HCT116 (cell line): ENCODE measurements around the gene WDR64. TPM values are rescaled to one million over a fixed set of nuclear protein-coding genes. Genes with fewer than 3 reads are reported as not detected.

ENCODE experiments used
- ATAC-seq: fragments of 200-7000 bp; cut with Tn5 transposase; 2 replicates; pipeline ENCODE4 v1.9.1; 2020; ENCODE audit warnings: mild to moderate bottlenecking, moderate library complexity
- BruUV-seq: library from RNA; stranded (reverse); fragments of 400-500 nt; replicated peaks from 2 replicates; lab custom pipeline; 2021; lab: Mats Ljungman, UMichigan
- CTCF ChIA-PET: fragments of 300-600 bp; sonication (Branson Sonifier 250); formaldehyde crosslinking; loops from one replicate; lab custom pipeline; 2021; ENCODE audit warnings: antibody characterized with exemption; lab: Charles Lee
- POLR2A ChIA-PET: fragments of 300-600, 350-600 bp; sonication (Branson Sonifier 250); formaldehyde crosslinking; loops from one replicate; lab custom pipeline; 2021; ENCODE audit warnings: antibody characterized with exemption; lab: Charles Lee
- RAD21 ChIA-PET, 2 experiments: fragments of 300-600 bp; sonication (Branson Sonifier 250); formaldehyde crosslinking; loops; one replicate each; lab custom pipeline; 2023; ENCODE audit warnings: low total read pairs in 2 of 2; ENCODE audit not compliant: uncharacterized antibody in 2 of 2, unreplicated experiment in 2 of 2, low non-redundant PET in 1 of 2; lab: Charles Lee
- DNase-seq: peaks from one replicate; pipeline ENCODE4 v3.0.0-alpha.2; 2010; ENCODE audit warnings: low read depth, low spot score
- H2AFZ ChIP-seq: fragments of 200-600 bp; shearing (Covaris generic), sonication (generic); 2 replicates; pipeline ENCODE4 v1.6.1; 2017; ENCODE audit warnings: low read depth, mixed run types, mixed read lengths, antibody characterized with exemption, low read length; ENCODE audit not compliant: poor library complexity, severe bottlenecking
- H3K27ac ChIP-seq: 2 replicates; pipeline ENCODE4 v1.5.1; 2012; ENCODE audit warnings: low read depth, low read length
- H3K27me3 ChIP-seq: fragments of 200-600 bp; sonication (generic); 2 replicates; pipeline ENCODE4 v1.6.1; 2016; ENCODE audit warnings: mixed run types, low read length, mixed read lengths; ENCODE audit not compliant: insufficient read depth
- H3K36me3 ChIP-seq, 2 experiments: fragments of 200-500 bp in 1 of 2; fragments of 200-600 bp in 1 of 2; sonication (Bioruptor generic) in 1 of 2; sonication (generic) in 1 of 2; 2 replicates each; pipeline versions ENCODE4 v1.5.1 to v1.6.1; 2014 to 2016; ENCODE audit warnings: low read length in 2 of 2, inconsistent platforms in 1 of 2, mixed read lengths in 1 of 2, mixed run types in 1 of 2; ENCODE audit not compliant: insufficient read depth in 2 of 2, control insufficient read depth in 1 of 2
- H3K4me1 ChIP-seq, 2 experiments: fragments of 200-600 bp in 1 of 2; sonication (generic) in 1 of 2; 2 replicates each; pipeline versions ENCODE4 v1.5.1 to v1.6.1; 2012 to 2017; ENCODE audit warnings: low read length in 2 of 2, inconsistent platforms in 1 of 2, mild to moderate bottlenecking in 1 of 2, mixed read lengths in 1 of 2, mixed run types in 1 of 2, moderate library complexity in 1 of 2; ENCODE audit not compliant: insufficient read depth in 2 of 2, control insufficient read depth in 1 of 2
- H3K4me2 ChIP-seq: fragments of 200-600 bp; sonication (generic); 2 replicates; pipeline ENCODE4 v1.6.1; 2017; ENCODE audit warnings: mixed run types, low read length, mixed read lengths
- H3K4me3 ChIP-seq, 2 experiments: fragments of 200-600 bp in 1 of 2; sonication (generic) in 1 of 2; replicated peaks in 1 of 2; 2 replicates each; pipeline ENCODE4 v1.5.1; 2011 to 2016; ENCODE audit warnings: low read length in 2 of 2, control low read depth in 1 of 2, low read depth in 1 of 2, mild to moderate bottlenecking in 1 of 2, mixed read lengths in 1 of 2, mixed run types in 1 of 2
- H3K79me2 ChIP-seq: fragments of 200-600 bp; sonication (generic); 2 replicates; pipeline ENCODE4 v1.6.1; 2017; ENCODE audit warnings: mild to moderate bottlenecking, mixed run types, low read length, moderate library complexity, mixed read lengths; ENCODE audit not compliant: insufficient read depth
- H3K9ac ChIP-seq: fragments of 200-600 bp; sonication (generic); 2 replicates; pipeline ENCODE4 v1.6.1; 2016; ENCODE audit warnings: low read length, mixed read lengths
- H3K9me2 ChIP-seq: fragments of 200-600 bp; sonication (generic), shearing (Covaris generic); 2 replicates; pipeline ENCODE4 v1.6.1; 2017; ENCODE audit warnings: mixed run types, mild to moderate bottlenecking, moderate library complexity; ENCODE audit not compliant: insufficient read depth
- H3K9me3 ChIP-seq, 2 experiments: fragments of 200-500 bp in 1 of 2; fragments of 200-600 bp in 1 of 2; sonication (Bioruptor generic) in 1 of 2; sonication (generic) in 1 of 2; 2 replicates each; pipeline ENCODE4 v1.6.1; 2014 to 2017; ENCODE audit warnings: low read length in 2 of 2, mixed read lengths in 2 of 2, inconsistent platforms in 1 of 2, low read depth in 1 of 2, mild to moderate bottlenecking in 1 of 2, mixed run types in 1 of 2, moderate library complexity in 1 of 2; ENCODE audit not compliant: control insufficient read depth in 1 of 2, insufficient read depth in 1 of 2
- H4K20me1 ChIP-seq: fragments of 200-600 bp; sonication (generic), shearing (Covaris generic); 2 replicates; pipeline ENCODE4 v1.6.1; 2017; ENCODE audit warnings: mixed run types, mild to moderate bottlenecking, moderate library complexity; ENCODE audit not compliant: insufficient read depth
- ATF3 ChIP-seq: IDR thresholded peaks from 2 replicates; pipeline ENCODE4 v1.6.1; 2012
- POLR2A ChIP-seq: IDR thresholded peaks from 2 replicates; pipeline ENCODE4 v1.7.0; 2011; ENCODE audit warnings: borderline replicate concordance; ENCODE audit not compliant: insufficient read depth, insufficient read length; ENCODE audit errors: extremely low read depth
- RAD21 ChIP-seq: IDR thresholded peaks from 2 replicates; pipeline ENCODE4 v1.6.1; 2012; ENCODE audit warnings: low read depth, mild to moderate bottlenecking
- TCF7L2 ChIP-seq: IDR thresholded peaks from 2 replicates; pipeline ENCODE4 v1.7.0; 2011; ENCODE audit warnings: borderline replicate concordance, inconsistent platforms; ENCODE audit not compliant: insufficient read depth, insufficient read length; ENCODE audit errors: extremely low read depth
- intact Hi-C: fragments of 100-400 bp; cut with micrococcal nuclease; formaldehyde crosslinking; loops from 2 replicates; pipeline ENCODE4 v1.10.0; 2022
- total RNA-seq: library from RNA; stranded (reverse); gene quantifications from one replicate; pipeline ENCODE4 v1.2.1, GENCODE V29; 2021; ENCODE audit not compliant: unreplicated experiment
- TF ChIP-seq, protein P1 (sequence below), 3 experiments: fragments of 200-600 bp in 1 of 3; sonication (generic) in 1 of 3; IDR thresholded peaks in 2 of 3; conservative IDR thresholded peaks in 1 of 3; 2 replicates each; pipeline ENCODE4 v1.5.1; 2012 to 2017; ENCODE audit warnings: low read depth in 2 of 3, low read length in 2 of 3, antibody characterized with exemption in 1 of 3, borderline replicate concordance in 1 of 3, control low read depth in 1 of 3, mild to moderate bottlenecking in 1 of 3, mixed read lengths in 1 of 3, mixed run types in 1 of 3, moderate library complexity in 1 of 3; ENCODE audit not compliant: insufficient read depth in 1 of 3

WDR64 gene
- total RNA-seq, 1 experiment from 2014 or later = not detected

GRCh38 chr1:241834733-241835377 lies 182.8 kb downstream of the WDR64 start:
- Histone ChIP-seq H3K4me2 (no peak overlapping the region), H3K27ac (no peak overlapping the region), H2AFZ (no peak overlapping the region), H3K9me2 (no peaks in the 10 kb centered on the region), H3K9me3 (no peaks in the 10 kb centered on the region), H3K36me3 (no peaks in the 10 kb centered on the region), H3K4me3 (no peak overlapping the region), H3K27me3 (no peaks in the 10 kb centered on the region), H3K79me2 (no peaks in the 10 kb centered on the region), H3K4me1 (no peaks in the 10 kb centered on the region), H4K20me1 (no peaks in the 10 kb centered on the region), H3K9ac (no peak overlapping the region)
- ChIA-PET RAD21 (no interaction called here), CTCF (interaction anchor here (1.3 kb wide), 1 partner anchor 224 kb away, joined by 10 read pairs; no protein-coding TSS in a partner anchor), POLR2A (interaction anchor here (0.6 kb wide), 1 partner anchor 224 kb away, joined by 3 read pairs; no protein-coding TSS in a partner anchor)
- TF ChIP-seq ATF3 (no peak), POLR2A (no peak), RAD21 (peak; percentile 79)
- TF ChIP-seq, protein P1, sequence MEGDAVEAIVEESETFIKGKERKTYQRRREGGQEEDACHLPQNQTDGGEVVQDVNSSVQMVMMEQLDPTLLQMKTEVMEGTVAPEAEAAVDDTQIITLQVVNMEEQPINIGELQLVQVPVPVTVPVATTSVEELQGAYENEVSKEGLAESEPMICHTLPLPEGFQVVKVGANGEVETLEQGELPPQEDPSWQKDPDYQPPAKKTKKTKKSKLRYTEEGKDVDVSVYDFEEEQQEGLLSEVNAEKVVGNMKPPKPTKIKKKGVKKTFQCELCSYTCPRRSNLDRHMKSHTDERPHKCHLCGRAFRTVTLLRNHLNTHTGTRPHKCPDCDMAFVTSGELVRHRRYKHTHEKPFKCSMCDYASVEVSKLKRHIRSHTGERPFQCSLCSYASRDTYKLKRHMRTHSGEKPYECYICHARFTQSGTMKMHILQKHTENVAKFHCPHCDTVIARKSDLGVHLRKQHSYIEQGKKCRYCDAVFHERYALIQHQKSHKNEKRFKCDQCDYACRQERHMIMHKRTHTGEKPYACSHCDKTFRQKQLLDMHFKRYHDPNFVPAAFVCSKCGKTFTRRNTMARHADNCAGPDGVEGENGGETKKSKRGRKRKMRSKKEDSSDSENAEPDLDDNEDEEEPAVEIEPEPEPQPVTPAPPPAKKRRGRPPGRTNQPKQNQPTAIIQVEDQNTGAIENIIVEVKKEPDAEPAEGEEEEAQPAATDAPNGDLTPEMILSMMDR (IDR thresholded peaks at IDR 0.05 in 2 of 3, conservative IDR thresholded peaks at IDR 0.05 in 1 of 3; ENCODE audit: borderline replicate concordance in 1 of 3, insufficient read depth in 1 of 3, low read depth in 2 of 3, low read length in 2 of 3) = peak; percentile 63 to 70 (median 66); a peak in 5 of 6 replicates
- no TSS peak for BruUV-seq
- DNase-seq (peak; percentile 26), ATAC-seq (peak; percentile 67)
- intact Hi-C loops = loop anchor here (1.0 to 2.0 kb wide), 2 partner anchors 224 to 304 kb away; no protein-coding TSS in a partner anchor

DNA sequence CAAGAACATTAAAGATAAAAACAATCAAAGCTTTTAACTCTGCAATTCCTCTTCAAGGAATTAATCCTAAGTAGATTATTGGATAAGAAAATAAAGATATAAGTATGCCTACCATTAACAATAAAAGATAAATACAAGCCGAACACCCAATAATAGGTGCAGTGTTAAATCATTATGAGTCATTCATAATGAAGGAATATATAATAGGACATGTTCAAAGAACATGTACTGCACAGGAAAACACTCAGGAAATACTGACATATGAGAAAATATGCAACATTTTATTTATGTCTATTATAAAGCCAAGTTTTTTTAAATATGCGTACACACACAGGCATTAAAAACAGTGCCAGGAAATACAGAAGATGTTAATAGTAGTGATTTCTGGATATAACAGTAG lies 184.9 kb downstream of the WDR64 start:
- CTCF ChIA-PET = no interaction called here
- Histone ChIP-seq H3K27ac (no peak overlapping the region), H2AFZ (no peak overlapping the region), H3K9me3 (no peaks in the 10 kb centered on the region), H3K4me2 (no peak overlapping the region), H3K27me3 (no peaks in the 10 kb centered on the region), H3K36me3 (no peaks in the 10 kb centered on the region), H3K9me2 (no peaks in the 10 kb centered on the region), H3K4me1 (no peaks in the 10 kb centered on the region), H4K20me1 (no peaks in the 10 kb centered on the region), H3K4me3 (no peak overlapping the region), H3K9ac (no peak overlapping the region), H3K79me2 (no peaks in the 10 kb centered on the region)
- POLR2A ChIA-PET = no interaction called here
- no peak for TF ChIP-seq TCF7L2
- intact Hi-C loops = no loop called here
- no peak for ATAC-seq
- BruUV-seq = no TSS peak
- no peak for DNase-seq
- RAD21 ChIA-PET = no interaction called here
